HG03354 (cell line): ENCODE measurements around the gene NABP2.
"Not testable (repeated sequence)": the region's sequence is repeated elsewhere in the genome, so short reads cannot be mapped to it uniquely, and the experiment has no call there.

Source experiments
- ATAC-seq: cut with Tn5 transposase; IDR thresholded peaks from one replicate; pipeline ENCODE4 v1.9.1; 2021; ENCODE audit warnings: mild to moderate bottlenecking; ENCODE audit not compliant: unreplicated experiment, poor library complexity, severe bottlenecking

NABP2 gene

GRCh38 chr12:56266693-56267442 is 42.7 kb downstream of the NABP2 start, which contains the start of gene COQ10A:
COQ10A (plus strand) TSS chr12:56266942; CDS start chr12:56267119, 177 bp downstream.
- peak; percentile 93 for ATAC-seq

- ATAC-seq = peak; percentile 1
Measured at GRCh38 chr12:56267443-56268071, 43.4 kb downstream of the NABP2 start.

GRCh38 chr12:56271031-56271430 is 46.9 kb downstream of the NABP2 start:
- no peak for ATAC-seq

- ATAC-seq = not testable (repeated sequence)
Measured at GRCh38 chr12:56272468-56272867, 48.3 kb downstream of the NABP2 start.

- ATAC-seq = no peak
Measured at GRCh38 chr12:56274299-56274698, 50.2 kb downstream of the NABP2 start.

- no peak for ATAC-seq
Measured at GRCh38 chr12:56278905-56279304, 54.8 kb downstream of the NABP2 start.
